ENCODE results near the gene KCNIP4. TPM values are rescaled to one million over a fixed set of nuclear protein-coding genes. Genes with fewer than 3 reads are reported as not detected.

KCNIP4 gene
- total RNA-seq, 2 experiments from 2014 or later, result not detected

DNA sequence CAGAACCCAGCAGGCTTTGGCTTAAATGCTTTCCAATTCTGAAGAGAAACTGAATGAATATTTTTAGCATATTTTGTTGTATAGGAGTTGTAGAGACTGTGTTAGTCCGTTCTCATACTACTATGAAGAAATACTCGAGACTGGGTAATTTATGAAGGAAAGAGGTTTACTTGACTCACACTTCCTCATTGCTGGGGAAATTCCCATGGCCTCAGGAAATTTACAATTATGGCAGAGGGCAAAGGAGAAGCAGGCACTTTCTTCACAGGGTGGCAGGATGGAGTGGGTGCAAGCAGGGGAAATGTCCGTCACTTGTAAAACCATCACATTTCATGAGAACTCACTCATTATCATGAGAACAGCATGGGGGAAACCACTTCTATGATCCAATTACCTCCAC, 956.6 kb downstream of the KCNIP4 start:
- H3K27me3 Mint-ChIP-seq, result no peaks in the 10 kb centered on the region
- intact Hi-C loops (cut with micrococcal nuclease), result no loop called here

DNA sequence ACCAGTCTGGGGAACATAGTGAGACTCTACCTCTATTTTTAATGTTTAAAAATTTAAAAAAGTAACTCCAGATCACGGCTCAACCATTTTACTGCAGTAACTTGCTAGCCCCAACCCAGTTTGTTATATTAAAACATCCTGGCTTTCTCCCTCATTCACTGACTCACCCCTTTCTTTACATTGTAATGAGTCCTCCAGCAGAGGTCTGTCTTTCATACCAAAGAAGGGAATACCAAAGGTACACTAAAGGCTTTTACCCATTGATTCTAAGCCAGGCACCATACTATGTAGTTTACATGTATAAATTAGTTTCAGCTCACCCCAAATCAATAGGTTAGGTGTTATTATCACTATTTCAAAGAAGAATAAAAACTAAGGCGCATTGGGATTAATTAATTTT, 961.4 kb downstream of the KCNIP4 start:
- Mint-ChIP-seq H3K4me1 (ENCODE audit: low read depth) (no peaks in the 10 kb centered on the region), H3K4me3 (no peak overlapping the region), H3K27ac (no peak overlapping the region), H3K36me3 (no peaks in the 10 kb centered on the region), H3K27me3 (peaks cover 4% of the 10 kb centered on the region), H3K9me3 (no peaks in the 10 kb centered on the region)
- CTCF ChIA-PET, result no interaction called here
- intact Hi-C loops (cut with micrococcal nuclease), result no loop called here
- POLR2A ChIA-PET, result no interaction called here
- DNase-seq, result no peak

More for the DNA sequence above, 956.6 kb downstream of the KCNIP4 start:
- H3K36me3 Mint-ChIP-seq, result no peaks in the 10 kb centered on the region
- no peak for DNase-seq
- POLR2A ChIA-PET, result no interaction called here
- no peaks in the 10 kb centered on the region for H3K4me1 Mint-ChIP-seq (ENCODE audit: low read depth)
- H3K4me3 Mint-ChIP-seq, result no peak overlapping the region
- CTCF ChIA-PET, result no interaction called here
- peaks cover 5% of the 10 kb centered on the region for H3K9me3 Mint-ChIP-seq
- H3K27ac Mint-ChIP-seq, result no peak overlapping the region

DNA sequence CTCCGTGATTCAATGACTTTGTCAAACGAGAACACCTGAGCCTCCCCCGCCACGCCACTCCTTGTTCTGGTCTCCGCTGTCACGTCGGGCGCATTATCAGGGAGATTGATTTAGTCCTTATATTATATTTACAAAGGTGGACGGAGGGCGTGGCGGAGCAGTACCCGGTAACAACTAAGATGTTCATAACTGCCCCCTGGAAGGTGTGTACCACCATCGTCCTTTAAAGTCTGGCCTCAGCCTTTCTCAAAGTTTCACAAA, 964.1 kb downstream of the KCNIP4 start:
- no peak overlapping the region for H3K27ac Mint-ChIP-seq
- H3K9me3 Mint-ChIP-seq, result no peaks in the 10 kb centered on the region
- no peaks in the 10 kb centered on the region for H3K4me1 Mint-ChIP-seq (ENCODE audit: low read depth)
- no peak overlapping the region for H3K4me3 Mint-ChIP-seq
- no peak for DNase-seq
- no peaks in the 10 kb centered on the region for H3K36me3 Mint-ChIP-seq
- peaks cover 4% of the 10 kb centered on the region for H3K27me3 Mint-ChIP-seq
- intact Hi-C loops (cut with micrococcal nuclease), result no loop called here
- ChIA-PET POLR2A (no interaction called here), CTCF (no interaction called here)

- CTCF ChIA-PET, result no interaction called here
- intact Hi-C loops (cut with micrococcal nuclease), result no loop called here
- POLR2A ChIA-PET, result no interaction called here
- Mint-ChIP-seq H3K36me3 (no peaks in the 10 kb centered on the region), H3K27ac (no peak overlapping the region), H3K4me3 (no peak overlapping the region), H3K9me3 (no peaks in the 10 kb centered on the region), H3K4me1 (ENCODE audit: low read depth) (no peaks in the 10 kb centered on the region), H3K27me3 (peaks cover 4% of the 10 kb centered on the region)
- DNase-seq, result no peak
These were observed 964.6 kb downstream of the KCNIP4 start for GRCh38 chr4:20983763-20984575.

- POLR2A ChIA-PET, result no interaction called here
- intact Hi-C loops (cut with micrococcal nuclease), result no loop called here
- Mint-ChIP-seq H3K27me3 (peaks cover 4% of the 10 kb centered on the region), H3K4me1 (ENCODE audit: low read depth) (no peaks in the 10 kb centered on the region), H3K36me3 (no peaks in the 10 kb centered on the region), H3K27ac (no peak overlapping the region), H3K4me3 (no peak overlapping the region), H3K9me3 (no peaks in the 10 kb centered on the region)
- no peak for DNase-seq
- CTCF ChIA-PET, result no interaction called here
These were observed 966.0 kb downstream of the KCNIP4 start for GRCh38 chr4:20982544-20982943.

GRCh38 chr4:20960291-20960690, 988.3 kb downstream of the KCNIP4 start:
- H3K36me3 Mint-ChIP-seq, result no peaks in the 10 kb centered on the region
- DNase-seq, result no peak
- ChIA-PET CTCF (no interaction called here), POLR2A (no interaction called here)
- H3K27me3 Mint-ChIP-seq, result no peaks in the 10 kb centered on the region
- intact Hi-C loops (cut with micrococcal nuclease), result no loop called here
- no peaks in the 10 kb centered on the region for H3K4me1 Mint-ChIP-seq (ENCODE audit: low read depth)
- no peaks in the 10 kb centered on the region for H3K9me3 Mint-ChIP-seq
- no peak overlapping the region for H3K27ac Mint-ChIP-seq
- H3K4me3 Mint-ChIP-seq, result no peak overlapping the region

DNA sequence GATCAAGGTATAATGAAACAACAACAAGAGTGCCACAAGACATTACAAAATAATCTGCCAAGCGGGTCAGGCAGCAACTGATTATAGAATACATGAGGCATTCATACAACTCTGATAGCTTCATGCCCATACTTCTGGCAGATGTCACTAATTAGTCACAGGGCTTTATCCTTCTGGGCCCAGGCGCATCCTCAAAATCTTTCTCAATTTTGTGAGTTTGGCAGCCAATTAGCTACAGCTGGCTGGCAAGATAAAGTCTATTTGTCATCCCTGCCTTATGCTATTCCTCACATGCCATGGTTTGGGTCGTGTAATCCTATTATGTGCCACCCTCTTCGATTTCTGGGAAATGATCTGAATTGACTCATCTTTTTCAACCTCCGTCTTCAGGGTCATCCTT, 994.0 kb downstream of the KCNIP4 start:
- intact Hi-C loops (cut with micrococcal nuclease), result no loop called here
- H3K4me3 Mint-ChIP-seq, result no peak overlapping the region
- no peaks in the 10 kb centered on the region for H3K4me1 Mint-ChIP-seq (ENCODE audit: low read depth)
- no peak overlapping the region for H3K27ac Mint-ChIP-seq
- H3K9me3 Mint-ChIP-seq, result no peaks in the 10 kb centered on the region
- ChIA-PET POLR2A (no interaction called here), CTCF (no interaction called here)
- DNase-seq, result no peak
- H3K36me3 Mint-ChIP-seq, result no peaks in the 10 kb centered on the region
- H3K27me3 Mint-ChIP-seq, result no peaks in the 10 kb centered on the region

DNA sequence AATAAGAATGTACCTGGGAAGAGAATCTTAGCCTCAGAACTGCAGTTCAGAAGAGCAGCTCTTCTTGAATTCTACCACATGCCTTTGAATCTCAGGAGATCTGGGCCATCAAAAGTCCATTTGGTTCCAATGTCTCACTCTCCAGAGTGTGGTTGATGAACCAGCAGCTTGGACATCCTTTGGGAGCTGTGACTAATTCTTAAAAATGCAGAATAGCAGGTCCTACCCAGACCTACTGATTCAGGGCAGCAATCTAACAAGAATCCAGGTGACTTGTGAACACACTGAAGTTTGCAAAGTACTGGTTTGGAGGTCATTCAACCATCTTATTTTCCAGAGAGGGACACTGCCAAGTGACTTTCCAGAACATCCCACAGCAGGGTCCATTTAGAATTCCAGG, 1003.6 kb downstream of the KCNIP4 start:
- ChIA-PET CTCF (no interaction called here), POLR2A (no interaction called here)
- intact Hi-C loops (cut with micrococcal nuclease), result no loop called here
- no peak overlapping the region for H3K27ac Mint-ChIP-seq
- H3K27me3 Mint-ChIP-seq, result no peaks in the 10 kb centered on the region
- H3K9me3 Mint-ChIP-seq, result no peaks in the 10 kb centered on the region
- no peak overlapping the region for H3K4me3 Mint-ChIP-seq
- H3K36me3 Mint-ChIP-seq, result no peaks in the 10 kb centered on the region
- H3K4me1 Mint-ChIP-seq (ENCODE audit: low read depth), result no peaks in the 10 kb centered on the region
- no peak for DNase-seq

DNA sequence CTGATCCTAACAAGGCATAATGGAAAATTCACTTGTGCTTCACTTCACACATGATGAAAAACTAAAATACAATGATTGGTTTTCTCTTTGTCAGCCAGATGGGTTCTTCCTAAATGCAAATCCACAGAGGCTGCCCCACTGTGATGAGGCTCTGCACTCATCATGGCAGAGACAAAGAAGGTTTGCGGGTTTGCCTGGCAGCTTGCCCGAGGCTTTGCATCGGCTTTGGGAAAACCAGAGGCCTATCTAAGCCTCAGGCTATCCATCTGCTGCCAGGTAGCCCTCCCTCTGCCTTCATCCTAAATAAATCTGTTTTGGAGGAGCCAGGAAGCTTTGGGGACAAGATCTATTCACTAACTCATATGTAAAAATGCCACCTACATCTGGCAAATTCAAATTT, 1004.1 kb downstream of the KCNIP4 start:
- H3K4me3 Mint-ChIP-seq, result no peak overlapping the region
- no peaks in the 10 kb centered on the region for H3K4me1 Mint-ChIP-seq (ENCODE audit: low read depth)
- CTCF ChIA-PET, result no interaction called here
- H3K9me3 Mint-ChIP-seq, result no peaks in the 10 kb centered on the region
- no peaks in the 10 kb centered on the region for H3K27me3 Mint-ChIP-seq
- H3K27ac Mint-ChIP-seq, result no peak overlapping the region
- intact Hi-C loops (cut with micrococcal nuclease), result no loop called here
- DNase-seq, result no peak
- POLR2A ChIA-PET, result no interaction called here
- H3K36me3 Mint-ChIP-seq, result no peaks in the 10 kb centered on the region

DNA sequence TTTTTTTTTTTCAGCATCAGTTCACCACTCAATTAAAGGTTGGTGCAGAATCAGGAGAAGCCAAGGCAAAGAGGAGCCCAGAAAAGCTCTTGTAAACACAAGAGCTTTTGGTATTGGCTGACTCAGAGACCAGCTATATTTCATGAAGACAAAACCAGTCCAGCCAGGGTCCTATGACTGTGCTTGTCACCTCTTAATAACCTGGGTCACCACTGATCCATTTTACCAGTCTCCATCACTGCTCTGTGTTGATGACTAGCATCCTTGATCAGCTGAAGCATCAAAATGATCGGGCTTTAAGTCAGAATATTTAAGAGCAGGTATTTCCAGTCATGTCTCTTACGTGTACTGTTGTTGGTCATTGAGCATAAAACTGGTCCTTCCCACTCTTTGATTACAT, 1010.4 kb downstream of the KCNIP4 start:
- Mint-ChIP-seq H3K27me3 (no peaks in the 10 kb centered on the region), H3K4me1 (ENCODE audit: low read depth) (no peaks in the 10 kb centered on the region), H3K36me3 (no peaks in the 10 kb centered on the region), H3K9me3 (no peaks in the 10 kb centered on the region), H3K27ac (no peak overlapping the region), H3K4me3 (no peak overlapping the region)
- DNase-seq, result no peak
- ChIA-PET CTCF (no interaction called here), POLR2A (no interaction called here)
- intact Hi-C loops (cut with micrococcal nuclease), result no loop called here

DNA sequence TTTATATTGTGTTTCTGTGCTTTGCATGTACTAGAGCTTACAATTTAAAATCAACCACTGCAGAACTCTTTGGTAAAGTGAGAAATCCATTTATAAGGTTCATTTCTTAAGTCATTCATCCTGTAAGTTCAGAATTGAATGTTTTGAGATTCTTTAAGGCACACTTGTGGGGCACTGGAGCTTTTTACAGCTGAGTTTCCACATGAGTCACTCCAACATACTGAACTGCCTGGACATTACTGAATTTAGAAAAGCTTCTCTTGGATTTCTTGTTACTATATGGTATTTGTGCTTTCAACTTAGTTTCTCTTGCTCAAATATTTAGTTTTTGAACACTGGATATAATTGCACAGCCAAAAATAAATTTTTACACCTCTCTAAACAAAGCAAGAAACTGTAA, 1022.0 kb downstream of the KCNIP4 start:
- H3K27me3 Mint-ChIP-seq, result no peaks in the 10 kb centered on the region
- H3K27ac Mint-ChIP-seq, result no peak overlapping the region
- DNase-seq, result no peak
- H3K9me3 Mint-ChIP-seq, result no peaks in the 10 kb centered on the region
- no peaks in the 10 kb centered on the region for H3K4me1 Mint-ChIP-seq (ENCODE audit: low read depth)
- intact Hi-C loops (cut with micrococcal nuclease), result no loop called here
- H3K4me3 Mint-ChIP-seq, result no peak overlapping the region
- ChIA-PET POLR2A (no interaction called here), CTCF (no interaction called here)
- no peaks in the 10 kb centered on the region for H3K36me3 Mint-ChIP-seq

- Mint-ChIP-seq H3K27ac (no peak overlapping the region), H3K27me3 (no peaks in the 10 kb centered on the region), H3K36me3 (no peaks in the 10 kb centered on the region), H3K4me1 (ENCODE audit: low read depth) (no peaks in the 10 kb centered on the region), H3K9me3 (peaks cover 2% of the 10 kb centered on the region), H3K4me3 (no peak overlapping the region)
- ChIA-PET POLR2A (no interaction called here), CTCF (no interaction called here)
- no peak for DNase-seq
- intact Hi-C loops (cut with micrococcal nuclease), result no loop called here
These were observed 1023.4 kb downstream of the KCNIP4 start for GRCh38 chr4:20925176-20925575.

GRCh38 chr4:20922962-20923361, 1025.6 kb downstream of the KCNIP4 start:
- no peak overlapping the region for H3K27ac Mint-ChIP-seq
- H3K36me3 Mint-ChIP-seq, result no peaks in the 10 kb centered on the region
- DNase-seq, result no peak
- peaks cover 3% of the 10 kb centered on the region for H3K4me1 Mint-ChIP-seq (ENCODE audit: low read depth)
- intact Hi-C loops (cut with micrococcal nuclease), result no loop called here
- POLR2A ChIA-PET, result no interaction called here
- H3K4me3 Mint-ChIP-seq, result no peak overlapping the region
- no peaks in the 10 kb centered on the region for H3K27me3 Mint-ChIP-seq
- CTCF ChIA-PET, result no interaction called here
- H3K9me3 Mint-ChIP-seq, result peaks cover 2% of the 10 kb centered on the region

- intact Hi-C loops (cut with micrococcal nuclease), result no loop called here
- POLR2A ChIA-PET, result no interaction called here
- H3K36me3 Mint-ChIP-seq, result no peaks in the 10 kb centered on the region
- H3K27ac Mint-ChIP-seq, result peak overlapping the region; percentile 28
- peak; percentile 9 for DNase-seq
- H3K4me3 Mint-ChIP-seq, result no peak overlapping the region
- peaks cover 10% of the 10 kb centered on the region for H3K4me1 Mint-ChIP-seq (ENCODE audit: low read depth)
- peaks cover 2% of the 10 kb centered on the region for H3K9me3 Mint-ChIP-seq
- H3K27me3 Mint-ChIP-seq, result no peaks in the 10 kb centered on the region
- CTCF ChIA-PET, result interaction anchor here (0.8 to 1.6 kb wide), 2 partner anchors 9 to 143 kb away, joined by 3 read pairs; no protein-coding TSS in a partner anchor
These were observed 1032.5 kb downstream of the KCNIP4 start for GRCh38 chr4:20916106-20916505.

Data from activated CD4-positive, alpha-beta memory T cell treated with anti-CD3 and anti-CD28 coated beads for 36 hours (primary cell).